ENCODE measurements around the gene ABCC3. TPM values are rescaled to one million over a fixed set of nuclear protein-coding genes. Genes with fewer than 3 reads are reported as not detected.

The ABCC3 gene
- total and polyA plus RNA-seq, 2 of the 8 experiments (the other 6 are each of a cell fraction or from before 2014, with no cell fraction given) = 0.35 to 0.37 TPM

DNA sequence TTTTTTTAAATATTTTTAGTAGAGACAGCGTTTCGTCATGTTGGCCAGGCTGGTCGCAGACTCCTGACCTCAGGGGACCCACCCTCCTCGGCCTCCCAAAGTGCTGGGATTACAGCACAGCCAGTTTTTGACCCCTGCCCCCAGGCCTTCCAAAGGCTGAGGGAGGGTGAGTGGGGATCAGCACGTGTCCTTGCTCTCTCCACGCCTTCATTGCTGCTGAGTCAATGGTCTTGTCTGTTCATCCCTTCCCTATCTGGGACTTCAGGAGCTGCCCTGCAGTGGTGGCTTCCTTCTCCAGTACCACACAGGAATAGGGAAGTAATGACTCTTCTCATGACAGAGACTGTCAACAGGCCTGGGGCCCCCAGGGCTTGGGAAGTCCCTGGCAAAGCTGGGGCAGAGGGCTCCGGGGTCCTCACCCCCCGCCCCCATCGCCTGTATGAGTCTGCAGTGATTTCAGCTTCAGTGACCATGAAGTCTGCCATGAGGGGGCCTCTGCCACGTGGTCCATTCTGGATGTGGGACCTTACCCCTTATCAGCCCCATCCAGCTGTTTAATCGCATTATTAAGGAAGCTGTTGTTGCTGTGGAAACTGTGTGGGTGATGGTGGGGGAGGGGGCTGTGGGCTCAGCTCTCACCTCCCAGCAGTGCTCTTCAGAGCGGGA lies 6.1 kb downstream of the ABCC3 start:
- 85% methylated on average over 12 of the region's 12 CpGs; no CpG with 5 or more reads in 1 of the 2 experiments for WGBS, 2 experiments (ENCODE audit: extremely low coverage in 1 of 2, insufficient coverage in 1 of 2, insufficient read length in 1 of 2, insufficient replicate concordance in 2 of 2, low coverage in 1 of 2, low lambda C conversion rate in 2 of 2, missing lambda C conversion rate in 1 of 2)
- Histone ChIP-seq H3K4ac (replicated peaks; ENCODE audit: insufficient read length, low read depth, low read length) (no peak overlapping the region), H3K4me3 (ENCODE audit: extremely low read depth in 1 of 4, insufficient read depth in 2 of 4, low read depth in 3 of 4, low read length in 4 of 4) (no peak overlapping the region), H2BK5ac (ENCODE audit: low read depth, low read length) (peak overlapping the region; percentile 68; the same call in 1 of the 2 replicates), H3K23me2 (ENCODE audit: low read depth, low read length) (no peaks in the 10 kb centered on the region), H2BK120ac (replicated peaks; ENCODE audit: low read depth, low read length) (no peak overlapping the region), H4K20me1 (replicated peaks in 1 of 2; ENCODE audit: control insufficient read depth in 1 of 2, insufficient read depth in 2 of 2, low read length in 2 of 2) (no peaks in the 10 kb centered on the region), H3K23ac (ENCODE audit: insufficient read length) (no peak overlapping the region), H2AK5ac (ENCODE audit: low read depth, low read length) (no peak overlapping the region), H3K27me3 (replicated peaks in 1 of 4; ENCODE audit: control insufficient read depth in 3 of 4, extremely low read depth in 1 of 4, insufficient read depth in 3 of 4, low read length in 3 of 4) (peaks cover 6 to 10% (median 10%) of the 10 kb centered on the region in 4 experiments), H3K36me3 (ENCODE audit: control insufficient read depth in 2 of 4, insufficient read depth in 4 of 4, low read length in 3 of 4) (no peaks in the 10 kb centered on the region), H2AFZ (ENCODE audit: low read length) (no peak overlapping the region), H3K4me2 (ENCODE audit: insufficient read depth in 1 of 2, low read depth in 2 of 2, low read length in 2 of 2) (no peak overlapping the region; a peak in 1 of 4 replicates), H3K56ac (replicated peaks; ENCODE audit: insufficient read length, low read depth, low read length) (no peak overlapping the region), H2BK20ac (ENCODE audit: low read length) (no peak overlapping the region), H4K91ac (replicated peaks; ENCODE audit: insufficient read length, low read length) (no peak overlapping the region), H3K4me1 (replicated peaks in 1 of 4; ENCODE audit: control insufficient read depth in 3 of 4, insufficient read depth in 4 of 4, low read length in 3 of 4) (peaks cover 0 to 11% (median 5%) of the 10 kb centered on the region in 4 experiments; a peak in 4 of 7 replicates), H4K5ac (ENCODE audit: insufficient read length, low read depth, low read length) (no peak overlapping the region), H3K14ac (ENCODE audit: insufficient read length) (no peak overlapping the region), H3K9ac (replicated peaks in 1 of 4; ENCODE audit: extremely low read depth in 1 of 4, low read depth in 3 of 4, low read length in 3 of 4) (no peak overlapping the region), H4K8ac (ENCODE audit: extremely low read depth, insufficient read depth, low read length) (no peak overlapping the region), H3K18ac (ENCODE audit: extremely low read depth, low read length) (no peak overlapping the region), H3K79me2 (ENCODE audit: control insufficient read depth in 1 of 2, insufficient read depth in 2 of 2, low read length in 2 of 2) (no peaks in the 10 kb centered on the region), H2BK12ac (ENCODE audit: low read depth, low read length) (peak overlapping the region; percentile 80; the same call in 1 of the 2 replicates), H3K9me3 (ENCODE audit: insufficient read depth in 2 of 2, low read depth in 1 of 2, low read length in 1 of 2) (no peaks in the 10 kb centered on the region), H3K79me1 (ENCODE audit: low read depth, low read length) (no peaks in the 10 kb centered on the region), H2BK15ac (ENCODE audit: low read length) (no peak overlapping the region; the same call in 1 of the 2 replicates), H3K27ac (ENCODE audit: low read depth, low read length) (no peak overlapping the region)
- no peak for TF ChIP-seq EZH2 (IDR thresholded peaks at IDR 0.05; ENCODE audit: low read depth, low read length, severe bottlenecking)
- TF ChIP-seq SAP30 (IDR thresholded peaks at IDR 0.05; ENCODE audit: insufficient read depth, insufficient replicate concordance, low read length) = no peak
- FAIRE-seq (no peak), DNase-seq (ENCODE audit: low read depth in 1 of 2, low spot score in 2 of 2) (no peak)
- ChIA-PET POLR2A (ENCODE audit: partially characterized antibody) (interaction anchor here (0.6 to 1.5 kb wide), 6 partner anchors 10 to 226 kb away, joined by 3 to 7 read pairs (median 3); partner anchors contain the start of gene TOB1), CTCF (ENCODE audit: partially characterized antibody) (interaction anchor here (0.6 to 12.8 kb wide), 16 partner anchors 8 to 798 kb away, joined by 3 to 135 read pairs (median 6); no protein-coding TSS in a partner anchor)

Measured in H1 (cell line).